ENCODE data around the gene TENM4. TPM values are rescaled to one million over a fixed set of nuclear protein-coding genes. Genes with fewer than 3 reads are reported as not detected.

Gene TENM4
- total RNA-seq, 1 donor from 2014 or later, result 27.2 TPM

GRCh38 chr11:78689585-78690153 is 751.2 kb downstream of the TENM4 start:
- no peak for DNase-seq

GRCh38 chr11:78689101-78689500 is 751.7 kb downstream of the TENM4 start:
- no peak for DNase-seq

GRCh38 chr11:78688460-78688859 is 752.4 kb downstream of the TENM4 start:
- DNase-seq, result no peak

- DNase-seq, result no peak
Observed at GRCh38 chr11:78685156-78685555, 755.7 kb downstream of the TENM4 start.

GRCh38 chr11:78684377-78684776 is 756.5 kb downstream of the TENM4 start:
- DNase-seq, result no peak

- DNase-seq, result no peak
Observed at GRCh38 chr11:78683774-78684173, 757.1 kb downstream of the TENM4 start.

GRCh38 chr11:78676026-78676557 is 764.7 kb downstream of the TENM4 start:
- no peak for DNase-seq

- no peak for DNase-seq
Observed at GRCh38 chr11:78672850-78673620, 767.8 kb downstream of the TENM4 start.

- DNase-seq, result no peak
Observed at GRCh38 chr11:78669249-78669648, 771.6 kb downstream of the TENM4 start.

GRCh38 chr11:78667461-78667860 is 773.4 kb downstream of the TENM4 start:
- DNase-seq, result no peak

- DNase-seq, result peak; percentile 30
Observed at GRCh38 chr11:78666675-78667160, 774.1 kb downstream of the TENM4 start.

GRCh38 chr11:78664636-78665035 is 776.2 kb downstream of the TENM4 start:
- DNase-seq, result no peak

- no peak for DNase-seq
Observed at GRCh38 chr11:78662811-78663210, 778.0 kb downstream of the TENM4 start.

GRCh38 chr11:78660471-78660870 is 780.4 kb downstream of the TENM4 start:
- DNase-seq, result no peak

- DNase-seq, result no peak
Observed at GRCh38 chr11:78659326-78660270, 781.2 kb downstream of the TENM4 start.

GRCh38 chr11:78657968-78658839 is 782.6 kb downstream of the TENM4 start:
- no peak for DNase-seq

- DNase-seq, result no peak
Observed at GRCh38 chr11:78657441-78657840, 783.4 kb downstream of the TENM4 start.

- DNase-seq, result no peak
Observed at GRCh38 chr11:78656984-78657383, 783.8 kb downstream of the TENM4 start.

- DNase-seq, result no peak
Observed at GRCh38 chr11:78656327-78656726, 784.5 kb downstream of the TENM4 start.

- no peak for DNase-seq
Observed at GRCh38 chr11:78655561-78655960, 785.3 kb downstream of the TENM4 start.

- no peak for DNase-seq
Observed at GRCh38 chr11:78654866-78655265, 786.0 kb downstream of the TENM4 start.

Measured in skin of body (tissue), 2 donors.